COLO829 (cell line): ENCODE results near the gene VSTM2L.

Experiments used
- DNase-seq: peaks from one replicate; pipeline ENCODE4 v3.0.0; 2012; ENCODE audit warnings: low spot score

The VSTM2L gene

GRCh38 chr20:37968841-37969401, 66.0 kb downstream of the VSTM2L start:
- DNase-seq, result peak; percentile 61

- DNase-seq, result no peak
These were observed 67.3 kb downstream of the VSTM2L start for GRCh38 chr20:37969949-37970855.

- DNase-seq, result no peak
These were observed 67.9 kb downstream of the VSTM2L start for GRCh38 chr20:37970856-37971245.

- DNase-seq, result no peak
These were observed 68.7 kb downstream of the VSTM2L start for GRCh38 chr20:37971561-37972127.

- no peak for DNase-seq
These were observed 69.5 kb downstream of the VSTM2L start for GRCh38 chr20:37972256-37973058.

DNA sequence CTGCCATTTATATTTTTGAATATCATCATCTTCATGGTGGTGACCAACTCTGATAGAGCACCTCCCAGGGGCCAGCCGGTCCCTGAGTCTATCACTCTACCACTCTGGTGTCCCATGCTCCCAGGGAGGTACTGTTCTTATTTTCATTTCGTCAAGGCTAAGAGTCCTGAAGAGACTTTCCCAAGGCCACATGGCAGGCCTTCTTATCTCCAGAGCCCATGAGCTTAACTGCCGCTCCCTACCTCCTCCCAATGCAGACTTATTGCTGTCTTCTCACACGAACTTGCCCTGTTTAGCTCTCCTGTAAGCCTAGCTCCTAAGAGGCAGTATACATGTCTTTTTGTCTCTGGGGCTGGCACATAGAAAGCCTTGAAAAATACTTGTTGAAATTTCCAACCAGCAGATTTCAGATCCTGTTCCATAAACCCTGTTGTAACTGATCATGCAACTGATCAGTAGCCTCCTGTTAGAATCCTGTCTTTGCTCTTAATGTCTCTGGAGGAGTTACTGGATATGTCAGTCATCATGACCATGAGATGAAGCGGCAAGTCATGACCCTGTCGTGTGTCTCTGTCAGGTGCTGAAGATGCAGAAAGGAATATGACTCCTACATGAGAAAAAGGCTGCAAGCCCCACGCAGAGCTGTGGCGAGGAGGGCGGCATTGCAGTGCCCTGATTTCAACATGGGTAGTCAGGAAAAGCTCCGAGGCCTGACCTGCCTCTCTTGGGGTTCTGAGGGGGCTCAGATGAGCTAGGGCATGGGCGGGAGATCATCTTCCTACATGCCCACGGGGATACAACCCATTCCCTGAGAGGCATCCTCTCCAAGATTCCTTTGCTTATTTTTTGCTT, 70.4 kb downstream of the VSTM2L start:
- no peak for DNase-seq

- DNase-seq, result no peak
These were observed 74.0 kb downstream of the VSTM2L start for GRCh38 chr20:37976887-37977286.

GRCh38 chr20:37977338-37977737, 74.4 kb downstream of the VSTM2L start:
- no peak for DNase-seq

GRCh38 chr20:37977786-37978185, 74.9 kb downstream of the VSTM2L start:
- no peak for DNase-seq

- DNase-seq, result no peak
These were observed 76.4 kb downstream of the VSTM2L start for GRCh38 chr20:37979021-37979985.

- DNase-seq, result no peak
These were observed 77.5 kb downstream of the VSTM2L start for GRCh38 chr20:37980383-37980782.

- no peak for DNase-seq
These were observed 77.9 kb downstream of the VSTM2L start for GRCh38 chr20:37980876-37981275.

DNA sequence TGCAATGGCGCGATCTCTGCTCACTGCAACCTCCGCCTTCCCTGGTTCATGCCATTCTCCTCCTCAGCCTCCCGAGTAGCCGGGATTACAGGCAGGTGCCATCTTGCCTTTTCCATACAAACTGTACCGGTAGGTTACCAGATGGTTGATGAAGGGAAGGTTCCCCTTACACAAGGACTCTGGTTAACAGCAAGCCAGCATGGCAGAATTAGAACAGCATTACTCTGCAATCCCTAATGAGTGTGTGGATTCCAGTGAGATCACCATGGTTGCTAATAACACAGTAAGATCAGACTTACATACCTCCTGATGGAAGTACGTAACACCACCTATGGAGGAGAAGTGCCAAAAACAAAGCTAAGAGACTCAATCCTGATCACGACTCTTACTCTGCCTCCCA, 78.6 kb downstream of the VSTM2L start:
- DNase-seq, result no peak

DNA sequence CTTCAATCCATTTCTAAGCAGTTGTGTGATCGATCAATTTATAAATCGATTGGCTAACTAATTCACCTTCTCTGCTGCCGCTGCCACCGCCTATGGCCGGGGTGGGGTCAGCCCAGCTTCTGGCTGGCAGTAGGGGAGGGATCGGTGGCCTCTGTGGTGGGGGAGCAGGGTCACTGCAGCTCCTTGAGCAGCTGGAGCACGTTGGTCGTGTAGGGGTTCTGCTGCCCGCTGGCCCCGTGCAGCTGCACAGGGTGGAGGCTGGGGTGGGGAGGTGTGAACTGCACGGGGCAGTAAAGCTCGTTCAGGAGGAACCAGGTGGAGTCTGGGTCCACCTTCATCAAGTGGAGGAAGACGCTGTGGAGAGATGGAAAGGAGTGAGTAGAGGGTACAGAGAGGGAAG, 80.4 kb downstream of the VSTM2L start:
- no peak for DNase-seq

- DNase-seq, result peak; percentile 46
These were observed 81.3 kb downstream of the VSTM2L start for GRCh38 chr20:37984018-37984785.

GRCh38 chr20:37986044-37986858, 83.3 kb downstream of the VSTM2L start:
- no peak for DNase-seq

DNA sequence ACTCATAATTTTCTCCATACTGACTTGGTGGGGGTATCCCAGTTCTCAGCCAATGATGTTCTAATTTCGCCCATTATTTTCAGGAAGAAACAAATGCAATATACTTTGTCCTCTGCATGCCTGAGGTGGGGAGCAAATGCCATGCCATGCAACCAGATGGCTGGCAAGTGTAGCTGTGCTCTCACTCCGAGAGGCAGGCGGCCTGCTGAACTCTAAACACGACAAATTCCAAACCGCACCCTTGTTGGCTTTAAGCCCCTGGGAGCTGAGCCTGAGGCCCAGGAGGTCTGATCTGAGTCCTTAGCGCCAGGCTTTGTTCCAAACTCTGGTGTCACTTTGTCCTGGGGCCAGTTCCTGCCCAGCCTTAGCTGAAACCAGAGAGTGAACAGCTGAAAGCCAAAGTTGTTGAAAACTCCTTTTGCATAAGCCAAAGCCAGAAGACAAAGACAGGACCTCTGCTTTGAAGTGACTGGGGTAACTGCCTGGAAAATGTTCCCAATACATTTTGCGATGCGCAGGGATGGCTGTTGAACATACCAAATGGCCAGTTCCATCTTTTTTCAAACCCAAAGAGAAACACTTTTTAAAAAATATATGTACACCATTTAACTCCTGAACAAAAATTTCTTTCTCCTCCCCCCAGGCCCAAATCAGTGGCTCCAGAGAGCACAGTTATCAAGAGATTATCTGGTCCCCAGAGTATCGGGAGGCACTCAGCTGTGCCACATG, 84.1 kb downstream of the VSTM2L start:
- DNase-seq, result no peak
